Fibroblast of skin of left biceps (primary cell): Measurements from ENCODE around the gene MYH3.
"Not testable (repeated sequence)": the region's sequence is repeated elsewhere in the genome, so short reads cannot be mapped to it uniquely, and the experiment has no call there.

Experiments used
- DNase-seq, 2 experiments: peaks; one replicate each; pipeline ENCODE4 v3.0.0-alpha.2; 2013; ENCODE audit warnings: low read depth in 2 of 2

The MYH3 gene

GRCh38 chr17:10657148-10657547 is at the start of gene MYH3:
Gene MYH3, minus strand, starts transcription at chr17:10657309. Its CDS starts 2,245 bp downstream, at chr17:10655064.
- DNase-seq: no peak

GRCh38 chr17:10705727-10706126 is 48.6 kb upstream of the MYH3 start:
- DNase-seq: no peak

- DNase-seq: no peak
Observed at GRCh38 chr17:10702574-10702973, 45.5 kb upstream of the MYH3 start.

GRCh38 chr17:10699856-10700255 is 42.7 kb upstream of the MYH3 start:
- DNase-seq: no peak

- no peak for DNase-seq
Observed at GRCh38 chr17:10698096-10698818, 41.1 kb upstream of the MYH3 start.

- DNase-seq: peak; percentile 76 to 77
Observed at GRCh38 chr17:10697092-10698081, 40.3 kb upstream of the MYH3 start, which contains the start of the genes ADPRM and SCO1. Gene ADPRM, plus strand, starts transcription at chr17:10697594. Its CDS starts 7,333 bp downstream, at chr17:10704927. Gene SCO1, minus strand, starts transcription at chr17:10697533. Its CDS starts 26 bp downstream, at chr17:10697507.

- not testable (repeated sequence) for DNase-seq
Observed at GRCh38 chr17:10695875-10696407, 38.8 kb upstream of the MYH3 start.

- DNase-seq: no peak
Observed at GRCh38 chr17:10687499-10687898, 30.4 kb upstream of the MYH3 start.

- no peak for DNase-seq
Observed at GRCh38 chr17:10683853-10684252, 26.7 kb upstream of the MYH3 start.

- DNase-seq: peak; percentile 81 to 82
Observed at GRCh38 chr17:10681866-10682446, 24.8 kb upstream of the MYH3 start.

GRCh38 chr17:10674704-10675103 is 17.6 kb upstream of the MYH3 start:
- DNase-seq: no peak

GRCh38 chr17:10673312-10673711 is 16.2 kb upstream of the MYH3 start:
- DNase-seq: no peak

GRCh38 chr17:10668775-10669174 is 11.7 kb upstream of the MYH3 start:
- DNase-seq: no peak

GRCh38 chr17:10666906-10667305 is 9.8 kb upstream of the MYH3 start:
- no peak for DNase-seq

GRCh38 chr17:10664571-10664970 is 7.5 kb upstream of the MYH3 start:
- no peak for DNase-seq

GRCh38 chr17:10663231-10663630 is 6.1 kb upstream of the MYH3 start:
- no peak for DNase-seq

GRCh38 chr17:10661437-10661836 is 4.3 kb upstream of the MYH3 start:
- DNase-seq: no peak

GRCh38 chr17:10657879-10658278 is 770 bp upstream of the MYH3 start:
- no peak for DNase-seq

GRCh38 chr17:10653987-10654386 is 3.1 kb downstream of the MYH3 start:
- no peak for DNase-seq

- DNase-seq: no peak
Observed at GRCh38 chr17:10652984-10653659, 4.0 kb downstream of the MYH3 start.

- DNase-seq: no peak
Observed at GRCh38 chr17:10651927-10652326, 5.2 kb downstream of the MYH3 start.
